H1 (cell line): Measurements from ENCODE around the gene EPHA6. TPM values are rescaled to one million over a fixed set of nuclear protein-coding genes. Genes with fewer than 3 reads are reported as not detected.

Experiments used
- CTCF ChIA-PET: fragments of 300-600 bp; sonication (Branson Sonifier 250); formaldehyde crosslinking; loops from one replicate; lab custom pipeline; 2021; ENCODE audit not compliant: partially characterized antibody; lab: Charles Lee
- POLR2A ChIA-PET: fragments of 300-600 bp; sonication (Branson Sonifier 250); formaldehyde crosslinking; loops from one replicate; lab custom pipeline; 2021; ENCODE audit warnings: inconsistent platforms; ENCODE audit not compliant: partially characterized antibody; lab: Charles Lee
- DNase-seq, 2 experiments: peaks; one replicate each; pipeline versions ENCODE4 v3.0.0 to v3.0.0-alpha.2; 2010 to 2022; ENCODE audit warnings: low spot score in 2 of 2, low read depth in 1 of 2, mixed read lengths in 1 of 2
- FAIRE-seq: peaks from 2 replicates; lab custom pipeline; 2011; peaks lifted over from hg19 to GRCh38; lab: Jason Lieb, UNC
- H2AFZ ChIP-seq: 2 replicates; pipeline ENCODE4 v1.8.1; 2012; ENCODE audit warnings: low read length, inconsistent platforms
- H2AK5ac ChIP-seq: 2 replicates; pipeline ENCODE4 v1.6.1; 2013; ENCODE audit warnings: low read depth, low read length
- H2BK120ac ChIP-seq: replicated peaks from 2 replicates; pipeline ENCODE3; 2013; ENCODE audit warnings: low read depth, low read length, inconsistent platforms
- H2BK12ac ChIP-seq: 2 replicates; pipeline ENCODE4 v1.6.1; 2013; ENCODE audit warnings: low read depth, low read length
- H2BK15ac ChIP-seq: 2 replicates; pipeline ENCODE4 v1.6.1; 2013; ENCODE audit warnings: low read length
- H2BK20ac ChIP-seq: 2 replicates; pipeline ENCODE4 v1.6.1; 2013; ENCODE audit warnings: low read length
- H2BK5ac ChIP-seq: 2 replicates; pipeline ENCODE4 v1.6.1; 2013; ENCODE audit warnings: low read depth, low read length
- H3K14ac ChIP-seq: 2 replicates; pipeline ENCODE4 v1.6.1; 2013; ENCODE audit warnings: inconsistent platforms; ENCODE audit not compliant: insufficient read length
- H3K18ac ChIP-seq: 2 replicates; pipeline ENCODE4 v1.6.1; 2013; ENCODE audit warnings: low read length; ENCODE audit errors: extremely low read depth
- H3K23ac ChIP-seq: 2 replicates; pipeline ENCODE4 v1.6.1; 2013; ENCODE audit warnings: inconsistent platforms; ENCODE audit not compliant: insufficient read length
- H3K23me2 ChIP-seq: 2 replicates; pipeline ENCODE4 v1.6.1; 2013; ENCODE audit warnings: low read depth, low read length
- H3K27ac ChIP-seq: 2 replicates; pipeline ENCODE4 v1.6.1; 2011; ENCODE audit warnings: low read depth, low read length, inconsistent platforms
- H3K27me3 ChIP-seq, 4 experiments: replicated peaks in 1 of 4; 1 replicate in 1 of 4; 2 replicates in 3 of 4; pipeline versions ENCODE4 v1.6.1 to v1.8.1; 2011 to 2013; ENCODE audit warnings: low read length in 3 of 4, mild to moderate bottlenecking in 3 of 4, inconsistent platforms in 2 of 4, mixed read lengths in 2 of 4, moderate library complexity in 1 of 4; ENCODE audit not compliant: control insufficient read depth in 3 of 4, insufficient read depth in 3 of 4; ENCODE audit errors: extremely low read depth in 1 of 4
- H3K36me3 ChIP-seq, 4 experiments: 2 replicates each; pipeline versions ENCODE4 v1.6.1 to v1.8.1; 2011 to 2013; ENCODE audit warnings: mild to moderate bottlenecking in 4 of 4, low read length in 3 of 4, moderate library complexity in 2 of 4, control low read depth in 1 of 4, inconsistent platforms in 1 of 4; ENCODE audit not compliant: insufficient read depth in 4 of 4, control insufficient read depth in 2 of 4
- H3K4ac ChIP-seq: replicated peaks from 2 replicates; pipeline ENCODE3; 2013; ENCODE audit warnings: low read length, low read depth, mixed read lengths, inconsistent platforms; ENCODE audit not compliant: insufficient read length
- H3K4me1 ChIP-seq, 4 experiments: replicated peaks in 1 of 4; 1 replicate in 1 of 4; 2 replicates in 3 of 4; pipeline versions ENCODE4 v1.6.1 to v1.8.1; 2011 to 2013; ENCODE audit warnings: low read length in 3 of 4, inconsistent platforms in 2 of 4, mixed read lengths in 1 of 4; ENCODE audit not compliant: insufficient read depth in 4 of 4, control insufficient read depth in 3 of 4
- H3K4me2 ChIP-seq, 2 experiments: 2 replicates each; pipeline versions ENCODE4 v1.6.1 to v1.8.1; 2011 to 2013; ENCODE audit warnings: low read depth in 2 of 2, low read length in 2 of 2, control low read depth in 1 of 2, inconsistent platforms in 1 of 2, mild to moderate bottlenecking in 1 of 2; ENCODE audit not compliant: insufficient read depth in 1 of 2
- H3K4me3 ChIP-seq, 4 experiments: fragments of 200-600, 300-600 bp in 1 of 4; sonication (generic), shearing (Covaris generic), sonication (Bioruptor Twin) in 1 of 4; 2 replicates each; pipeline versions ENCODE4 v1.5.1 to v1.8.1; 2011 to 2016; ENCODE audit warnings: low read length in 4 of 4, low read depth in 3 of 4, control low read depth in 2 of 4, inconsistent platforms in 2 of 4, mild to moderate bottlenecking in 2 of 4, mixed read lengths in 1 of 4, moderate library complexity in 1 of 4; ENCODE audit not compliant: insufficient read depth in 2 of 4; ENCODE audit errors: extremely low read depth in 1 of 4
- H3K56ac ChIP-seq: replicated peaks from 2 replicates; pipeline ENCODE3; 2013; ENCODE audit warnings: low read depth, mild to moderate bottlenecking, mixed read lengths, low read length, inconsistent platforms; ENCODE audit not compliant: insufficient read length
- H3K79me1 ChIP-seq: 2 replicates; pipeline ENCODE4 v1.6.1; 2013; ENCODE audit warnings: low read depth, low read length, control low read depth
- H3K79me2 ChIP-seq, 2 experiments: 2 replicates each; pipeline versions ENCODE4 v1.6.1 to v1.8.1; 2012 to 2013; ENCODE audit warnings: low read length in 2 of 2, mild to moderate bottlenecking in 2 of 2, inconsistent platforms in 1 of 2; ENCODE audit not compliant: insufficient read depth in 2 of 2, control insufficient read depth in 1 of 2
- H3K9ac ChIP-seq, 4 experiments: replicated peaks in 1 of 4; 1 replicate in 1 of 4; 2 replicates in 3 of 4; pipeline versions ENCODE4 v1.6.1 to v1.8.1; 2011 to 2013; ENCODE audit warnings: low read depth in 3 of 4, low read length in 3 of 4, control low read depth in 2 of 4, mild to moderate bottlenecking in 2 of 4, moderate library complexity in 2 of 4, inconsistent platforms in 1 of 4; ENCODE audit errors: extremely low read depth in 1 of 4
- H3K9me3 ChIP-seq, 2 experiments: 2 replicates each; pipeline versions ENCODE4 v1.6.1 to v1.8.1; 2012 to 2013; ENCODE audit warnings: mild to moderate bottlenecking in 2 of 2, moderate library complexity in 2 of 2, control low read depth in 1 of 2, inconsistent platforms in 1 of 2, low read depth in 1 of 2, low read length in 1 of 2, mixed read lengths in 1 of 2; ENCODE audit not compliant: insufficient read depth in 2 of 2
- H4K20me1 ChIP-seq, 2 experiments: replicated peaks in 1 of 2; 2 replicates each; pipeline versions ENCODE3 to v1.8.1; 2011 to 2013; ENCODE audit warnings: inconsistent platforms in 2 of 2, low read length in 2 of 2, mild to moderate bottlenecking in 1 of 2; ENCODE audit not compliant: insufficient read depth in 2 of 2, control insufficient read depth in 1 of 2
- H4K5ac ChIP-seq: 2 replicates; pipeline ENCODE4 v1.6.1; 2013; ENCODE audit warnings: low read length, low read depth, mixed read lengths, inconsistent platforms; ENCODE audit not compliant: insufficient read length
- H4K8ac ChIP-seq: 2 replicates; pipeline ENCODE4 v1.8.0; 2013; ENCODE audit warnings: mild to moderate bottlenecking, moderate library complexity, low read length, inconsistent platforms; ENCODE audit not compliant: insufficient read depth; ENCODE audit errors: extremely low read depth
- H4K91ac ChIP-seq: replicated peaks from 2 replicates; pipeline ENCODE3; 2013; ENCODE audit warnings: low read length, mixed read lengths, inconsistent platforms; ENCODE audit not compliant: insufficient read length
- EP300 ChIP-seq, 2 experiments: IDR thresholded peaks; 1 replicate in 1 of 2; 2 replicates in 1 of 2; pipeline ENCODE4 v1.6.1; 2011 to 2012; ENCODE audit warnings: low read depth in 2 of 2, low read length in 2 of 2, mild to moderate bottlenecking in 2 of 2, borderline replicate concordance in 1 of 2, inconsistent platforms in 1 of 2, moderate library complexity in 1 of 2
- HDAC6 ChIP-seq: IDR thresholded peaks from one replicate; pipeline ENCODE4 v1.7.1; 2012; ENCODE audit warnings: low read depth, mild to moderate bottlenecking, inconsistent platforms, low read length, moderate library complexity
- SP1 ChIP-seq: IDR thresholded peaks from 2 replicates; pipeline ENCODE4 v1.6.1; 2011; ENCODE audit warnings: low read depth, low read length
- WGBS, 2 experiments: shearing (Covaris generic) in 1 of 2; methylation state at CpG; one replicate each; pipeline versions ENCODE4 v1.1.6 to v1.1.7; 2013 to 2015; ENCODE audit warnings: low lambda C conversion rate in 2 of 2, mixed read lengths in 2 of 2, inconsistent platforms in 1 of 2, low coverage in 1 of 2, missing lambda C conversion rate in 1 of 2; ENCODE audit not compliant: insufficient replicate concordance in 2 of 2, insufficient coverage in 1 of 2, insufficient read length in 1 of 2; ENCODE audit errors: extremely low coverage in 1 of 2, missing lambda C conversion rate in 1 of 2; 5-methylcytosine and 5-hydroxymethylcytosine counted together
- polyA plus RNA-seq, 7 experiments: library from polyadenylated mRNA; depleted of rRNA in 3 of 7; stranded (reverse) in 5 of 7; unstranded in 2 of 7; fragments of >200 nt in 5 of 7; fragments of 200-250 nt in 2 of 7; gene quantifications; 1 replicate in 5 of 7; 2 replicates in 1 of 7; 4 replicates in 1 of 7; pipeline versions ENCODE4 v1.2.1 to v1.2.3, GENCODE V29; 2011 to 2013; ENCODE audit warnings: missing spikeins in 2 of 7, mixed read lengths in 2 of 7
- total RNA-seq: library from RNA; stranded (reverse); fragmentation: NEBNext Ultra II Directional; extraction: Animal tissue kit (Norgen Biotek cat#: 25700); gene quantifications from 2 replicates; pipeline ENCODE4 v1.2.1, GENCODE V29; 2021
- TF ChIP-seq, protein P1 (sequence below): IDR thresholded peaks from 2 replicates; pipeline ENCODE4 v1.6.1; 2012; ENCODE audit warnings: inconsistent platforms

The EPHA6 gene
- total and polyA plus RNA-seq, 2 of the 8 experiments (the other 6 are each of a cell fraction or from before 2014, with no cell fraction given) = 0.83 to 3.2 TPM

GRCh38 chr3:97161169-97161568 lies 346.8 kb downstream of the EPHA6 start:
- Histone ChIP-seq H2BK120ac (no peak overlapping the region), H3K14ac (no peak overlapping the region), H3K4me1 (no peaks in the 10 kb centered on the region), H3K9me3 (no peaks in the 10 kb centered on the region), H4K91ac (no peak overlapping the region), H2AK5ac (no peak overlapping the region), H3K36me3 (no peaks in the 10 kb centered on the region), H3K9ac (no peak overlapping the region), H3K27me3 (no peaks in the 10 kb centered on the region), H4K5ac (no peak overlapping the region), H3K79me2 (no peaks in the 10 kb centered on the region), H2BK5ac (no peak overlapping the region), H3K4ac (no peak overlapping the region), H3K27ac (no peak overlapping the region), H2BK12ac (no peak overlapping the region), H3K18ac (no peak overlapping the region), H3K23ac (no peak overlapping the region), H2AFZ (no peak overlapping the region), H3K23me2 (no peaks in the 10 kb centered on the region), H3K79me1 (no peaks in the 10 kb centered on the region), H2BK20ac (no peak overlapping the region), H3K4me2 (no peak overlapping the region), H3K56ac (no peak overlapping the region), H4K20me1 (no peaks in the 10 kb centered on the region), H3K4me3 (no peak overlapping the region), H2BK15ac (no peak overlapping the region), H4K8ac (no peak overlapping the region)
- DNase-seq (no peak), FAIRE-seq (no peak)
- TF ChIP-seq, protein P1, sequence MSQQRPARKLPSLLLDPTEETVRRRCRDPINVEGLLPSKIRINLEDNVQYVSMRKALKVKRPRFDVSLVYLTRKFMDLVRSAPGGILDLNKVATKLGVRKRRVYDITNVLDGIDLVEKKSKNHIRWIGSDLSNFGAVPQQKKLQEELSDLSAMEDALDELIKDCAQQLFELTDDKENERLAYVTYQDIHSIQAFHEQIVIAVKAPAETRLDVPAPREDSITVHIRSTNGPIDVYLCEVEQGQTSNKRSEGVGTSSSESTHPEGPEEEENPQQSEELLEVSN = no peak
- TF ChIP-seq SP1 (no peak), EP300 (IDR thresholded peaks at IDR 0.05; ENCODE audit: borderline replicate concordance in 1 of 2, low read depth in 2 of 2, low read length in 2 of 2) (no peak), HDAC6 (no peak)
- CTCF ChIA-PET = interaction anchor here (1.3 kb wide), 1 partner anchor 23 kb away, joined by 3 read pairs; no protein-coding TSS in a partner anchor
- POLR2A ChIA-PET = no interaction called here
- WGBS, 2 experiments = 92% methylated on average over 2 of the region's 2 CpGs; no CpG with 5 or more reads in 1 of the 2 experiments
